NCI-H510A treated with DMSO at 0.1 percent for 48 hours (cell line): Measurements from ENCODE around the gene ACE2.
"Not testable (repeated sequence)": the region's sequence is repeated elsewhere in the genome, so short reads cannot be mapped to it uniquely, and the experiment has no call there.

Experiments
- DNase-seq: peaks from one replicate; lab custom pipeline; 2025; lab: John Stamatoyannopoulos, UW

Gene ACE2

GRCh38 chrX:15600745-15601144 lies at the start of gene ACE2:
Gene ACE2 (minus strand): TSS chrX:15600960. CDS start chrX:15600911, 49 bp downstream.
- no peak for DNase-seq

DNA sequence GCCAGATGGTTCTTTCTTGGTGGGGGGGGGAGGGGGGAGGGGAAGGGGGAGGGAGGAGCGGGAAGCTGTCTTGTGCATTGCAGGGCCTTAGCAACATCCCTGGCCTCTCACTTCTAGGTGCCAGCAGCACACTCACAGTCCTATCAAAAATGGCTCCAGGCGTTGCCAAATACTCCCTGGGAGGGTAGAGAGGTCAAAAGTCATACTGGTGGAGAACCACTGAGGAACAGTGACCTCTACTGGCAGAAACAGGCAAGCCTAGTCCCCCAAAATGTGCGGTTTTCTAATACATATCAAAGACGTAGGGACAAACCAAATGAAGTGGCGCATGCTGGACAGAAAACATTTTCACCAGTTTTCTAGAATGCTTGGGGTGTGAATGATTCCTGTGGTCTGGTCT lies 46.8 kb upstream of the ACE2 start:
- DNase-seq = not testable (repeated sequence)

- DNase-seq = no peak
Measured at GRCh38 chrX:15646543-15646942, 45.8 kb upstream of the ACE2 start.

DNA sequence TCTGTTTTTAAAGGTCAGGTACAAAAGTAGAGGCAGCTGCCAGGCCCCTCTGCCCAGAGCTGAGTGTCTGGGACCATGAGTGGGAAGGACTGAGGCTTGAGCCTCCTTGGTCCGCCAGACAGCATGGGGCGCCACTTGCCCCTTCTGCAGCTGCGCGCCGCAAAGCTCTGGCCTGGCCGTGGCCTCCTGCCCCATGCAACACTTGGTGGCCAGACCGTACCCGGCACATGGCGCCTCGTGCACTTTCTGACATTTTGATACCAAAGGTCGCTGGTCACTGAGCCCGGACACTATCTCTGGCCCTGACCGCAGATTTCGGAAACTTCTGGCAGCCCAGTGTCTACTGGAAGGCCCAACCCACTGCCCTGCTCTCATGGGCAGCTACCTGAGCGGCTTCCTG lies 45.3 kb upstream of the ACE2 start:
- DNase-seq = no peak

- DNase-seq = no peak
Measured at GRCh38 chrX:15645266-15645665, 44.5 kb upstream of the ACE2 start.

DNA sequence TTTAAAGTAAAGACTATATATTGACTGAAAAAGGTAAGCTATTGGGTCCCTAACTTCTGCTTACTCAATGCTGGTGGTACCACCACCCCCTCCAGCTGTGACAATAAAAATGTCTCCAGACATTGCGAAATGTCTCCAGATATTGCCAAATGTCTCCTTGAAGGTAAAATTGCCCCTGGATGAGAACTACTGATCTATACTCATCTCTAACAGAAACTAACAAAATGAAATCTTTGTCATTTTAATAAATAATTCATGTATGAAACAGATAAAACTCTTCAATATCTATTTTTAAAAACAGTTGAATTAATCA lies 43.8 kb upstream of the ACE2 start:
- no peak for DNase-seq

- no peak for DNase-seq
Measured at GRCh38 chrX:15643786-15644559, 43.2 kb upstream of the ACE2 start.

GRCh38 chrX:15631637-15632036 lies 30.9 kb upstream of the ACE2 start:
- no peak for DNase-seq

DNA sequence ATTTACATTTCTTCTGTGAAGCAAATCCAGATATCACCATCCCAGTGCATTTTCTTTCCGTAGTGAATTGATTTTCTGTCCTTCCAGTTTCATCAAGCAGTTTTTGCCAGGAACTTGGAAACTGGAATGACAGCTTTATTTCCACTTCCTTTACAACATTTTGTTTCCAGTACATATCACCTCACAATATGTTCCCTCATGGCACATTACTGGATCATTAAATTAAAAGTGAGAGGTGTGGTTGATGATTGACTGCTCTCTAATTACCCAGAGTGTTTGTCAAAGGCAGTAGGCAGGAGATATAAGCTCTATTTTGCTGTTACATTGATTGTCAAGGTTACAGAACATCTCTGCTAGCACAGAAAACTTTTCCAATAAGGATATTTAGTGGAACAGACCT lies 22.3 kb upstream of the ACE2 start:
- no peak for DNase-seq

DNA sequence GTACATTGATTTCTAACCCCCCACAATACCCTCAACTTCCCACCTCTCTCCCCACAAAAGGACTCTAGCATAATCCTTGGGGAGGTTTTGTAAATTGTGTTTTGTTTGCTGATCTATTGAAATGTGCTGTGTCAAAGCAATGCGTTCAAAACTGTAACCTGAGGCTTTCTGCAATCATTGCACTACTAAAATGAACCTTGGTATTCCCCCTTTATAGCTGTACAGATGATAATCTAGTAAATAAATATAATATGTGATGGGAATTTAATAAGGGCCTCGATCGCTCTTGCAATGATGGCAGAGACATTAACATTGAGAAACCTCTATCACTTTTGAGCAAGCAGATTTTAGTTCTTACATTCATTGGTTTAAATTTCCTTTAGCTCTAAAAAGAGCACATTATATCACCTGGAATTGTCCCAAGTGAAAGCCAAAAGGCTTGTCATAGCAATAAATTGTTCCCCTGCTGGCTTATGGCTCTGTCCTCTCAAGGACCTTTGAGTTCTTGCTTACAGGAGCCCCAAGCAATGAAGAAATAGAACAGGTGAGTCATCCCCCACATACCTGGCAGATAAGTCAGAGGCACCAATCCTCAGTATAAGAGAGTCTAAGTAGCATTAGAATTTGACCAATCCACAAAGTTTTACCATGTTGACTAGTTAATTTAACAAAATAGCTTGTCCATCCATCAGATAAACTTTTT lies 18.4 kb upstream of the ACE2 start:
- no peak for DNase-seq

DNA sequence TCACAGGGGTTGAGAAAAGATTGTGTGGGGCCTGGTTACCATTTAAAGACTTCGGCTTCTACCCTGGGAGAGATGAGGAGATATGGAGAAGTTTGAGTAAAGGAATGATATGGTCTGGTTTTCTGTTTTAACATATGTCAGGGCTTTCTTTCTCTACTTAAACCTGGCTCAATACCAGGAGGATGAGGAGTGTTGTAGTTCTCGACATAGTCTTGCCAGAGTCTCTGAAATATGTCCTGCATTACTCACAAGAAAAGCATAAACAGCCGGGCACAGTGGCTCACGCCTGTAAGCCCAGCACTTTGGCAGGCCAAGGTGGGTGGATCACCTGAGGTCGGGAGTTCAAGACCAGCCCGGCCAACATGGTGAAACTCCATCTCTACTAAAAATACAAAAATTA lies 16.4 kb upstream of the ACE2 start:
- DNase-seq = no peak

- no peak for DNase-seq
Measured at GRCh38 chrX:15616531-15616930, 15.8 kb upstream of the ACE2 start.

- DNase-seq = no peak
Measured at GRCh38 chrX:15607067-15607466, 6.3 kb upstream of the ACE2 start.

- no peak for DNase-seq
Measured at GRCh38 chrX:15606136-15606535, 5.4 kb upstream of the ACE2 start.

GRCh38 chrX:15605226-15605625 lies 4.5 kb upstream of the ACE2 start:
- no peak for DNase-seq

GRCh38 chrX:15602761-15603160 lies 2.0 kb upstream of the ACE2 start:
- DNase-seq = no peak

- DNase-seq = no peak
Measured at GRCh38 chrX:15601932-15602331, 1.2 kb upstream of the ACE2 start.

DNA sequence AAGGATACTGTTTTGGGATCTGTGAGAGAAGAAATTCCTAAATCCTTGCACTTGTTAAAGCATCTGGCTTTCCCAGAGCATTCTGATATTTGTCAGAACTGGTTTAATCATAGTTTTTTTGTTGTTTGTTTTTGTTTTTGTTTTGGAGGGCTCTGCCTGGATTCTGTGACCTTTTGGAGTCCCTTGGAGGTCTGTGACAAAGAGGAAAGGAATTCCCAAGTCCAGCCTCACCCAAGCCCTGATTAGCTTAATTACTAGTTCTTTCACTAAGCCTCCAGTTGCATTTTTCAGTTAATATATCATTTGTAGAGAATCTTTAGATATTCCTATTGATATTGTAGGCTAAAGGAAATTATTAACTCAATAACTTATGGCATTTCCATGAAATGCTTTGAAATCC lies 711 bp downstream of the ACE2 start:
- DNase-seq = no peak

DNA sequence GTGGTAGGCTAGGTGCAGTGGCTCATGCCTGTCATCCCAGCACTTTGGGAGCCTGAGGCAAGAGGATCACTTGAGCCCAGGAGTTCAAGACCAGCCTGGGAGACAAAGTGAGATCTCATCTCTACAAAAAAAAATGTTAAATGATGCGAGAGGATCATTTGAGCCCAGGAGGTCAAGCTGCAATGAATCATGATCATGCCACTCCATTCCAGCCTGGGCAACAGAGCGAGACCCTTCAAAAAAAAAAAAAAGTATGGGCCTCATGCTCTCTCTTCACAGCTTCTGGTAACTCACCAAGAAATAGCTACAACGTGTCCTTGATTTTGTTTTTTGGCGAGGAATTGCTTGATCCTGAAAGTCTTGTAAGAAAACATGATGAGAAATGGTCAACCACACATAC lies 1.3 kb downstream of the ACE2 start:
- no peak for DNase-seq

DNA sequence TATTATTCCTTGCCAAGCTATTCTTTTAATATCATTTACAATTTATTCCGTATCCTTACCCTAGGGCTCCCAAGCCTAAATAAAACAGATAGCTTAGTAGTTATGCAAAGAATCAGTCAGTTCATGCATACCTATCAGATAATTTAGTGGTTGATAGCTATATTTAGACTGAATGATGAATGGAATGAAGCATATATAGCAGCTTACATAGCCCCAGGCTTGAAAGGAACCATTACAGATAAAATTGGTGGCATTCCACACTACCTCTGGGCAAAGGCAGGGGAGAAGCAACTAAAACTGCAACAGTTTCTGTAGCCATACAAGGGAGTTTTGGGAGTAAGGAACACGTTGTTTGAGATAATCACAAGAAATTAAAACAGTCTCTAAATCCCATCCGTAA lies 2.7 kb downstream of the ACE2 start:
- no peak for DNase-seq

DNA sequence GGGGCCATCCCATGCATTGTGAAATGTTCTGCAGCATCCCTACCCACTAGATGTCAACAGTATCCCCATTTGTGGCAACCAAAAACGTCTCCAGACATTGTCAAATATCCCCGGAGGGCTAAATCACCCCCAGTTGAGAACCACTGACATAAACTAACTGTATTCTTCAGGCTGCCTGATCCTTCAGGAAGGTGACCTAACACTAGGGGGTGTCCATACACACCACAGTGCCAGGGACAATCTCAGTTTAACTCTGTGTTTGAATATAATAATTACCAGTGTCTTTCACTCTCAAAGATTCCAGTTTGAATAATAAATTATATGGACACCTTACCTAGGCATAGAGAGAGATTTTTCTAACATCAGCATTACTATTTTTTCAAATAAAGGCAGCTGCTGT lies 6.4 kb downstream of the ACE2 start:
- DNase-seq = no peak

DNA sequence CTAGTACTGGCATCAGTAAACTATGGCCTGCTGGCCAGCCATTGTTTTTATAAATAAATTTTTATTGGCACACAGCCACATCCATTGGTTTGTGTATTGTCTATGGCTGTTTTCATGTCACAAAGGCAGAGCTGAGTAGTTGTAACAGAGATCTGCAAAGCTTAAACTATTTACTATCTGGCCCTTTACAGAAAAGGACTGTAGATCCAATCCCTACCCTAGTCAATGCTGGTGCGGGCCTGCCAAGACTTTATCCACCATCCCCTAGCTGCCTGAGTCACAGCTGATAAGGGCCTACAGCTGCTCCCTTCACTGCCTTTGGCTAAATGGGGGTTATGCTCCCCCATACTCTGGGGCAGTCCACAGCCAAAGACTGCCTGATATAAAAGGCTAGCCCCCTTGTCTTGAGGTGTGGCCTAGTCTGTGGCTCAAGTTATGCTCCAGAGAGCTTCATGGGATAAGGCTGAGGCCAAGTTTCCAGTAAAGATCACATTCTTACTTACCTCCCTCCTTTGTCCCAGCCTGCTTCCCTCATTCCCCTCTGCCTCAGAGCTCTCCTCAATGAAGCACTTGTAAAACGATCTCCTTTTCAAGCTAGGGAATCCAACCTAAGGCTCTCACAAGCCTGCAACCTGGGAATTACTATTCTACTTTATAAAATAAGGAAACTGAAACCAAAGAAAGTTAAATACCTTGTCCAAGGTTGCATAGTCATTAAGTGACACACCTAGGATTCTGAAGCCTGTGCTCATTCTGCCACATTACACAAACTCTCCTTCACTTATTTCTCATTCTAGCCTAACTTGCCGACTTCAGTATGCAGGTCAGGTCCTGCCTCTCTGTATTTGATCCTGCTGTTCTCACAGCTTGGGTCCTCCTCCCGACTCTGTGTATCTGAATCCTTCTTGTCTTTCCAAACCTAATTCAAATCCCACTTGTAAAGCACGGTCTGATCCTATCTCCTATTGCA lies 20.7 kb downstream of the ACE2 start:
- DNase-seq = no peak

- no peak for DNase-seq
Measured at GRCh38 chrX:15576019-15576418, 24.7 kb downstream of the ACE2 start.
